Esophagus squamous epithelium (tissue), 5 donors: ENCODE measurements around the gene NHS. TPM values are rescaled to one million over a fixed set of nuclear protein-coding genes. Genes with fewer than 3 reads are reported as not detected.

Source experiments
- DNase-seq: peaks from one replicate; lab custom pipeline; 2025; lab: John Stamatoyannopoulos, UW
- H3K27ac ChIP-seq, 4 donors: fragments of 200-600 bp; sonication (generic); one replicate each; pipeline ENCODE4 v1.5.1; 2016 to 2019; ENCODE audit warnings: mild to moderate bottlenecking in 1 of 4
- H3K27me3 ChIP-seq, 4 donors: fragments of 200-600 bp; sonication (generic); 1 replicate in 3 of 4; 2 replicates in 1 of 4; pipeline versions ENCODE4 v1.5.1 to v1.6.0; 2017 to 2021; ENCODE audit warnings: antibody characterized with exemption in 1 of 4
- H3K36me3 ChIP-seq, 3 donors: fragments of 200-600 bp; sonication (generic); one replicate each; pipeline ENCODE4 v1.5.1; 2016 to 2019
- H3K4me1 ChIP-seq, 3 donors: fragments of 200-600 bp; sonication (generic); one replicate each; pipeline ENCODE4 v1.5.1; 2017 to 2019
- H3K4me3 ChIP-seq, 4 donors: fragments of 200-600 bp; sonication (generic); 1 replicate in 3 of 4; 2 replicates in 1 of 4; pipeline ENCODE4 v1.5.1; 2016 to 2019; ENCODE audit warnings: mild to moderate bottlenecking in 2 of 4, moderate library complexity in 1 of 4
- H3K9me3 ChIP-seq, 3 donors: fragments of 200-600 bp; sonication (generic); one replicate each; pipeline ENCODE4 v1.5.1; 2016 to 2019
- POLR2A ChIP-seq, 4 donors: fragments of 450-650 bp; IDR thresholded peaks; one replicate each; pipeline ENCODE4 v1.6.1; 2017; ENCODE audit warnings: antibody characterized with exemption in 4 of 4, mild to moderate bottlenecking in 4 of 4, moderate library complexity in 3 of 4
- WGBS, 2 donors: methylation state at CpG; one replicate each; pipeline ENCODE4 v1.1.5; 2018; 5-methylcytosine and 5-hydroxymethylcytosine counted together
- intact Hi-C: fragments of 100-400 bp; cut with DNase I; formaldehyde crosslinking; loops from one replicate; pipeline ENCODE4 v1.15.0; 2022
- total RNA-seq, 4 donors: library from RNA; depleted of rRNA; stranded (reverse); fragments of >200 nt; gene quantifications; one replicate each; pipeline ENCODE4 v1.1.0, GENCODE V29; 2016
- TF ChIP-seq, protein P1 (sequence below), 6 experiments: fragments of 450-650 bp in 4 of 6; fragments of 200-600 bp in 2 of 6; sonication (generic) in 2 of 6; IDR thresholded peaks; one replicate each; pipeline ENCODE4 v1.5.1; 2016 to 2019; ENCODE audit warnings: antibody characterized with exemption in 6 of 6, mild to moderate bottlenecking in 4 of 6, moderate library complexity in 4 of 6
- donor health status: DM: yes; HTN: yes; CAD: no.

NHS gene
- total RNA-seq, 4 donors from 2014 or later: 1.2 to 3.4 (median 2.6) TPM

DNA sequence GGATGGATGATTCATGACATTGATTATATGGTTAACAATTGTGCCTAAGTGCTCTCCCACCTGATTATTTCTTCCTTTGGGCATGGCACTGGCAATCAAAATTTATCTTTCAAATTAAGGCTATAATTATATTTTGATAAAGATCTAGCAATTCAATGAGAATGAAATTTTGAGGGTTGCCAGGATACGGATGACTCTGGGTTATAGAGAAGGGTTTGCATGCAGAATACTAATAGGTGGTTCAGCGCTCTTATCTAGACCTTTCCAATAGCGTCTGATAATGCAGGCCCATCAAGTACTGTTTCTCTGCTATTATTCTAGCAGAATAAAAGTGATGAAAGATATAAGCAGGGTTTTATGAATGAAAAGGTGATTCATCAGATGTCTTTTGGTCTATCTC is 287.4 kb downstream of the NHS start:
- no peak overlapping the region for H3K27ac ChIP-seq
- intact Hi-C loops: no loop called here
- no peaks in the 10 kb centered on the region for H3K9me3 ChIP-seq
- H3K4me3 ChIP-seq: no peak overlapping the region
- H3K36me3 ChIP-seq: no peaks in the 10 kb centered on the region
- TF ChIP-seq, protein P1, sequence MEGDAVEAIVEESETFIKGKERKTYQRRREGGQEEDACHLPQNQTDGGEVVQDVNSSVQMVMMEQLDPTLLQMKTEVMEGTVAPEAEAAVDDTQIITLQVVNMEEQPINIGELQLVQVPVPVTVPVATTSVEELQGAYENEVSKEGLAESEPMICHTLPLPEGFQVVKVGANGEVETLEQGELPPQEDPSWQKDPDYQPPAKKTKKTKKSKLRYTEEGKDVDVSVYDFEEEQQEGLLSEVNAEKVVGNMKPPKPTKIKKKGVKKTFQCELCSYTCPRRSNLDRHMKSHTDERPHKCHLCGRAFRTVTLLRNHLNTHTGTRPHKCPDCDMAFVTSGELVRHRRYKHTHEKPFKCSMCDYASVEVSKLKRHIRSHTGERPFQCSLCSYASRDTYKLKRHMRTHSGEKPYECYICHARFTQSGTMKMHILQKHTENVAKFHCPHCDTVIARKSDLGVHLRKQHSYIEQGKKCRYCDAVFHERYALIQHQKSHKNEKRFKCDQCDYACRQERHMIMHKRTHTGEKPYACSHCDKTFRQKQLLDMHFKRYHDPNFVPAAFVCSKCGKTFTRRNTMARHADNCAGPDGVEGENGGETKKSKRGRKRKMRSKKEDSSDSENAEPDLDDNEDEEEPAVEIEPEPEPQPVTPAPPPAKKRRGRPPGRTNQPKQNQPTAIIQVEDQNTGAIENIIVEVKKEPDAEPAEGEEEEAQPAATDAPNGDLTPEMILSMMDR (IDR thresholded peaks at IDR 0.05): no peak
- no peak for TF ChIP-seq POLR2A (IDR thresholded peaks at IDR 0.05)
- DNase-seq: no peak
- H3K27me3 ChIP-seq: no peaks in the 10 kb centered on the region
- 79 to 85% methylated on average over 3 of the region's 3 CpGs for WGBS, 2 donors
- H3K4me1 ChIP-seq: no peaks in the 10 kb centered on the region

DNA sequence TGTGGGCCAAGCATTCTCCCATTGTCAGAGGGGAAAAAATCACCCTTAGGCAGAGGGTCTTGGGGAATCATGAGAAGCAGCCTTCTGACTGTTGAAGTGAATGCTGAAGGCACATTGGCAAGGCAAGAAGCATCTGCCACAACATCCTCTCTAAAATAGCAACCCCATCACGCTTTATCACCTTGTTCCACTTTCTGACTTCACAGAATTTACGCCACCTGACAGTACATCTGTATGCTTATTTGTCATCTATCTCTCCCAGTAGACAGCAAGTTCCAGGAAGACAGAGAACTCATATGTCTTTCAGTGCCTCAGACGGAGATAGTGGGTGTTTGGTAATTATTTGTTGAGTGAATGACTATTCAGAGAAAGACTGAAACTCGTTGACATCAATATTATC is 293.9 kb downstream of the NHS start:
- Histone ChIP-seq H3K27me3 (no peaks in the 10 kb centered on the region), H3K27ac (no peak overlapping the region)
- 56 to 96% methylated on average over 4 of the region's 4 CpGs for WGBS, 2 donors

DNA sequence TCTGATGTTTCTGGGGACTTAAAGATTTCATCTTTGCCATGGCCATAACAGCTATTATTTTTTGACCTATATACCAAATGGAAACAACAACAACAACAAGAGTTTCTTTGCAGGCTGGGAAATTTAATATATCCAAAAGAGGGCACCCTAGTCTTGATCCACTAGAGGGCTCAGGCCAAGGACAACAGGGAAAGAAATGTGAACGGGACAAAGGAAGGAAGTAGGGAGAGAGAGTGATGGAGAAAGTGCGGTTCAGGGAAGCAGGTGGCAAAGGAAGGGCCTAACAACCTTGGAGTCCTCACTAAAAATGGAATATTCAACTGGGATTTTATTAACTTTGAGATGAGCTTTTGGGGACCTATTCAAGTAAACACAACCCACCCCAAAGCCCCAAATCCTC is 294.5 kb downstream of the NHS start:
- no peak for DNase-seq
- WGBS, 2 donors: 38 to 46% methylated on average over 2 of the region's 2 CpGs
- Histone ChIP-seq H3K36me3 (no peaks in the 10 kb centered on the region), H3K27ac (no peak overlapping the region), H3K4me3 (no peak overlapping the region), H3K9me3 (no peaks in the 10 kb centered on the region), H3K4me1 (peaks cover 0 to 10% (median 0%) of the 10 kb centered on the region in 3 donors), H3K27me3 (no peaks in the 10 kb centered on the region)
- TF ChIP-seq, protein P1 (IDR thresholded peaks at IDR 0.05): no peak
- intact Hi-C loops: no loop called here

More for the DNA sequence above, 293.9 kb downstream of the NHS start:
- H3K36me3 ChIP-seq: no peaks in the 10 kb centered on the region
- DNase-seq: no peak
- no peak overlapping the region for H3K4me3 ChIP-seq
- intact Hi-C loops: no loop called here
- TF ChIP-seq, protein P1 (IDR thresholded peaks at IDR 0.05): no peak
- no peak for TF ChIP-seq POLR2A (IDR thresholded peaks at IDR 0.05)
- H3K9me3 ChIP-seq: no peaks in the 10 kb centered on the region
- H3K4me1 ChIP-seq: peaks cover 0 to 10% (median 0%) of the 10 kb centered on the region in 3 donors

DNA sequence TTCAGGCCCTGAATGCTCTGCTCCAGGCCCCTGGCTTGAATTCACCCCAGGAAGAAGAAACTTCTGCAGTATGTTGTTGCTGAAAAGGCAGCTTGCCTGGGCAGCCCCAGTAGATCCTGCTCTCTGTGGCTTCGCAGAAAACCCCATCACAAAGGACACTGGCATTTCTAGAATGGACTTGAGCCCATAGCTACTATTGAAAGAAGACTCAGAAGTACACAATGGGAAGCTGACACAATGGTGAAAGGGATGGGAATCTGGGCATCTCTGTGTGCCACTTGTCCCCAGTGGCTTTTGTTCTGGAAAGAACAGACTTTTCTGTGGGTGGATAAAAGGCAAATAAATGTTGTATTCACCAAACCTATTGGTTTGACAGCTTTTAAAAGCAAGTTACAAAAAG is 294.9 kb downstream of the NHS start:
- intact Hi-C loops: no loop called here
- H3K9me3 ChIP-seq: no peaks in the 10 kb centered on the region
- no peaks in the 10 kb centered on the region for H3K27me3 ChIP-seq
- DNase-seq: no peak
- WGBS, 2 donors: no CpG with 5 or more reads among the region's 1 CpG
- no peak overlapping the region for H3K4me3 ChIP-seq
- H3K36me3 ChIP-seq: no peaks in the 10 kb centered on the region
- TF ChIP-seq POLR2A (IDR thresholded peaks at IDR 0.05): no peak
- TF ChIP-seq, protein P1 (IDR thresholded peaks at IDR 0.05): no peak
- H3K4me1 ChIP-seq: peaks cover 0 to 10% (median 0%) of the 10 kb centered on the region in 3 donors
- H3K27ac ChIP-seq: no peak overlapping the region

DNA sequence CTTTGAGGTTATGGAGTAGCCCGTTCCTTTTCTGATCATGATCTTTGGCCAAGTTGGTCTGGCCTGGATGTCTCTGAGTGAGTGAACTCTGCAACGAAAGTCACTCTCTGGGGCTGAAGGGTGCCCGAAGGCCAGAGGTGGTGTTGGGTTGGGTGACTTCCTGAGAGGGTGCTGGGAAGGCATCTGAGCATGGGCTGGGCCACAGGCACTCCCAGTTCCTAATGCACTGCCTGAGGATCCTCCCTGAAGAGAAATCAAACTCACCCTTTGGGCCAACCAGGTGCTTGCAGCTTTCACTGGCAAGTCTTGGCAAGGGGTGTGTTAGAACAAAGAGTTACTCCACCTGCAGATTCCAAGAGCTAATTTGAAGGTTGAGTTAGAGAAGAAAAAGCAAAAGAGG is 295.9 kb downstream of the NHS start:
- Histone ChIP-seq H3K27ac (no peak overlapping the region), H3K9me3 (no peaks in the 10 kb centered on the region), H3K36me3 (no peaks in the 10 kb centered on the region), H3K4me1 (peaks cover 0 to 10% (median 0%) of the 10 kb centered on the region in 3 donors), H3K27me3 (no peaks in the 10 kb centered on the region), H3K4me3 (no peak overlapping the region)
- no peak for TF ChIP-seq POLR2A (IDR thresholded peaks at IDR 0.05)
- WGBS, 2 donors: 66% methylated on average over 2 of the region's 3 CpGs; no CpG with 5 or more reads in 1 of the 2 donors
- intact Hi-C loops: no loop called here
- DNase-seq: no peak

DNA sequence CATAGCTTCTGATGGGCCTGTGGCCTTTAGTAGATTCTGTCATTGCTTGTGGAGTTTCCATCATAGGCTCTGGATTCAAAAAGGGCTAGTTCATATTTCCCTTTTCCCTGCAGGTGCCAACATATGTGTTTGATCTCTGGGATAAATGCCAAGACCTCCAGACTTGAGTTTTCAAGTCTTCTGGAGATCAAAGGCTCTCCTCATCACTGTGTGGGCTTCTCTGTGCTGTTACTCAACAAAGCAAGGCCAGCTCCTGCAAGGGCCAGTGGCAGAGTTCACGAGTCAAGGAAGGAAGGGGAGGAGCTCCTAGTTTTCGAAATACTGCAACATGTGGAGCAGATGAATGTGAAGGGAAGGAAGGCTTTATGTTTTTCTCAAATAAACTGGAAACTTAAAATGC is 299.6 kb downstream of the NHS start:
- Histone ChIP-seq H3K4me1 (peaks cover 0 to 15% (median 0%) of the 10 kb centered on the region in 3 donors), H3K27ac (no peak overlapping the region), H3K36me3 (no peaks in the 10 kb centered on the region), H3K9me3 (no peaks in the 10 kb centered on the region), H3K27me3 (no peaks in the 10 kb centered on the region), H3K4me3 (no peak overlapping the region)
- TF ChIP-seq, protein P1 (IDR thresholded peaks at IDR 0.05): no peak
- TF ChIP-seq POLR2A (IDR thresholded peaks at IDR 0.05): no peak
- 34% methylated on average over 2 of the region's 2 CpGs; no CpG with 5 or more reads in 1 of the 2 donors for WGBS, 2 donors
- intact Hi-C loops: no loop called here
- DNase-seq: no peak
